ENCODE results near the gene TMEM235.

The TMEM235 gene

GRCh38 chr17:78202666-78203065 is 28.8 kb upstream of the TMEM235 start:
- Histone ChIP-seq H3K27me3 (ENCODE audit: control insufficient read depth, insufficient read depth, low read length) (no peaks in the 10 kb centered on the region), H3K36me3 (ENCODE audit: control insufficient read depth, insufficient read depth, low read length) (peaks cover 34% of the 10 kb centered on the region), H3K9ac (ENCODE audit: low read depth, low read length) (no peak overlapping the region), H3K27ac (ENCODE audit: low read depth, low read length) (no peak overlapping the region), H3K4me3 (ENCODE audit: low read depth, low read length) (no peak overlapping the region), H3K9me3 (ENCODE audit: control insufficient read depth, insufficient read depth, low read length) (no peaks in the 10 kb centered on the region), H3K4me1 (ENCODE audit: control insufficient read depth, insufficient read depth, low read length) (peaks cover 5% of the 10 kb centered on the region; the same call in 1 of the 2 replicates)

- H3K27ac ChIP-seq (ENCODE audit: low read depth, low read length): no peak overlapping the region
Measured at GRCh38 chr17:78204387-78205123, 26.9 kb upstream of the TMEM235 start.

GRCh38 chr17:78205124-78205775 is 26.2 kb upstream of the TMEM235 start:
- Histone ChIP-seq H3K36me3 (ENCODE audit: control insufficient read depth, insufficient read depth, low read length) (peaks cover 29% of the 10 kb centered on the region), H3K9ac (ENCODE audit: low read depth, low read length) (no peak overlapping the region), H3K27me3 (ENCODE audit: control insufficient read depth, insufficient read depth, low read length) (no peaks in the 10 kb centered on the region), H3K27ac (ENCODE audit: low read depth, low read length) (no peak overlapping the region), H3K4me1 (ENCODE audit: control insufficient read depth, insufficient read depth, low read length) (no peaks in the 10 kb centered on the region), H3K4me3 (ENCODE audit: low read depth, low read length) (no peak overlapping the region), H3K9me3 (ENCODE audit: control insufficient read depth, insufficient read depth, low read length) (no peaks in the 10 kb centered on the region)

More at GRCh38 chr17:78204387-78205123, 26.9 kb upstream of the TMEM235 start:
- Histone ChIP-seq H3K36me3 (ENCODE audit: control insufficient read depth, insufficient read depth, low read length) (peaks cover 29% of the 10 kb centered on the region), H3K9me3 (ENCODE audit: control insufficient read depth, insufficient read depth, low read length) (no peaks in the 10 kb centered on the region), H3K4me3 (ENCODE audit: low read depth, low read length) (no peak overlapping the region), H3K27me3 (ENCODE audit: control insufficient read depth, insufficient read depth, low read length) (no peaks in the 10 kb centered on the region), H3K9ac (ENCODE audit: low read depth, low read length) (no peak overlapping the region), H3K4me1 (ENCODE audit: control insufficient read depth, insufficient read depth, low read length) (no peaks in the 10 kb centered on the region)

GRCh38 chr17:78206298-78206697 is 25.1 kb upstream of the TMEM235 start:
- H3K27me3 ChIP-seq (ENCODE audit: control insufficient read depth, insufficient read depth, low read length): no peaks in the 10 kb centered on the region
- no peak overlapping the region for H3K4me3 ChIP-seq (ENCODE audit: low read depth, low read length)
- no peak overlapping the region for H3K9ac ChIP-seq (ENCODE audit: low read depth, low read length)
- H3K36me3 ChIP-seq (ENCODE audit: control insufficient read depth, insufficient read depth, low read length): peaks cover 29% of the 10 kb centered on the region
- H3K4me1 ChIP-seq (ENCODE audit: control insufficient read depth, insufficient read depth, low read length): no peaks in the 10 kb centered on the region
- no peaks in the 10 kb centered on the region for H3K9me3 ChIP-seq (ENCODE audit: control insufficient read depth, insufficient read depth, low read length)
- no peak overlapping the region for H3K27ac ChIP-seq (ENCODE audit: low read depth, low read length)

GRCh38 chr17:78208486-78208885 is 22.9 kb upstream of the TMEM235 start:
- H3K9ac ChIP-seq (ENCODE audit: low read depth, low read length): no peak overlapping the region
- no peak overlapping the region for H3K4me3 ChIP-seq (ENCODE audit: low read depth, low read length)
- H3K27ac ChIP-seq (ENCODE audit: low read depth, low read length): no peak overlapping the region
- no peaks in the 10 kb centered on the region for H3K27me3 ChIP-seq (ENCODE audit: control insufficient read depth, insufficient read depth, low read length)
- H3K4me1 ChIP-seq (ENCODE audit: control insufficient read depth, insufficient read depth, low read length): no peaks in the 10 kb centered on the region
- no peaks in the 10 kb centered on the region for H3K9me3 ChIP-seq (ENCODE audit: control insufficient read depth, insufficient read depth, low read length)
- peaks cover 22% of the 10 kb centered on the region for H3K36me3 ChIP-seq (ENCODE audit: control insufficient read depth, insufficient read depth, low read length)

GRCh38 chr17:78210111-78210510 is 21.3 kb upstream of the TMEM235 start:
- Histone ChIP-seq H3K27ac (ENCODE audit: low read depth, low read length) (no peak overlapping the region), H3K27me3 (ENCODE audit: control insufficient read depth, insufficient read depth, low read length) (no peaks in the 10 kb centered on the region), H3K36me3 (ENCODE audit: control insufficient read depth, insufficient read depth, low read length) (peaks cover 8% of the 10 kb centered on the region; the same call in 1 of the 2 replicates)

GRCh38 chr17:78211032-78211431 is 20.4 kb upstream of the TMEM235 start:
- Histone ChIP-seq H3K27ac (ENCODE audit: low read depth, low read length) (no peak overlapping the region), H3K36me3 (ENCODE audit: control insufficient read depth, insufficient read depth, low read length) (peaks cover 4% of the 10 kb centered on the region; the same call in 1 of the 2 replicates), H3K4me3 (ENCODE audit: low read depth, low read length) (no peak overlapping the region), H3K27me3 (ENCODE audit: control insufficient read depth, insufficient read depth, low read length) (no peaks in the 10 kb centered on the region), H3K4me1 (ENCODE audit: control insufficient read depth, insufficient read depth, low read length) (no peaks in the 10 kb centered on the region), H3K9me3 (ENCODE audit: control insufficient read depth, insufficient read depth, low read length) (no peaks in the 10 kb centered on the region), H3K9ac (ENCODE audit: low read depth, low read length) (no peak overlapping the region)

More at GRCh38 chr17:78210111-78210510, 21.3 kb upstream of the TMEM235 start:
- Histone ChIP-seq H3K4me1 (ENCODE audit: control insufficient read depth, insufficient read depth, low read length) (no peaks in the 10 kb centered on the region), H3K4me3 (ENCODE audit: low read depth, low read length) (no peak overlapping the region), H3K9ac (ENCODE audit: low read depth, low read length) (no peak overlapping the region), H3K9me3 (ENCODE audit: control insufficient read depth, insufficient read depth, low read length) (no peaks in the 10 kb centered on the region)

- no peaks in the 10 kb centered on the region for H3K4me1 ChIP-seq (ENCODE audit: control insufficient read depth, insufficient read depth, low read length)
- peaks cover 24% of the 10 kb centered on the region for H3K36me3 ChIP-seq (ENCODE audit: control insufficient read depth, insufficient read depth, low read length)
- H3K9ac ChIP-seq (ENCODE audit: low read depth, low read length): peak within 1 kb of the TSS; percentile 78
- peak within 1 kb of the TSS; percentile 44 for H3K27ac ChIP-seq (ENCODE audit: low read depth, low read length)
- peak within 1 kb of the TSS; percentile 92 for H3K4me3 ChIP-seq (ENCODE audit: low read depth, low read length)
- H3K27me3 ChIP-seq (ENCODE audit: control insufficient read depth, insufficient read depth, low read length): no peaks in the 10 kb centered on the region
- H3K9me3 ChIP-seq (ENCODE audit: control insufficient read depth, insufficient read depth, low read length): no peaks in the 10 kb centered on the region
Measured at GRCh38 chr17:78214016-78214705, 17.3 kb upstream of the TMEM235 start, which contains the start of gene BIRC5. TSS of gene BIRC5 (plus strand) at chr17:78214253. CDS start at chr17:78214317, 64 bp downstream.

GRCh38 chr17:78214706-78215061 is 16.7 kb upstream of the TMEM235 start:
- peaks cover 29% of the 10 kb centered on the region for H3K36me3 ChIP-seq (ENCODE audit: control insufficient read depth, insufficient read depth, low read length)
- H3K9me3 ChIP-seq (ENCODE audit: control insufficient read depth, insufficient read depth, low read length): no peaks in the 10 kb centered on the region
- no peak overlapping the region for H3K27ac ChIP-seq (ENCODE audit: low read depth, low read length)
- H3K4me1 ChIP-seq (ENCODE audit: control insufficient read depth, insufficient read depth, low read length): no peaks in the 10 kb centered on the region
- peak overlapping the region; percentile 78 for H3K9ac ChIP-seq (ENCODE audit: low read depth, low read length)
- H3K27me3 ChIP-seq (ENCODE audit: control insufficient read depth, insufficient read depth, low read length): no peaks in the 10 kb centered on the region
- H3K4me3 ChIP-seq (ENCODE audit: low read depth, low read length): peak overlapping the region; percentile 92

- Histone ChIP-seq H3K36me3 (ENCODE audit: control insufficient read depth, insufficient read depth, low read length) (peaks cover 70% of the 10 kb centered on the region), H3K9ac (ENCODE audit: low read depth, low read length) (no peak overlapping the region), H3K9me3 (ENCODE audit: control insufficient read depth, insufficient read depth, low read length) (no peaks in the 10 kb centered on the region), H3K4me3 (ENCODE audit: low read depth, low read length) (no peak overlapping the region), H3K27me3 (ENCODE audit: control insufficient read depth, insufficient read depth, low read length) (no peaks in the 10 kb centered on the region), H3K27ac (ENCODE audit: low read depth, low read length) (no peak overlapping the region), H3K4me1 (ENCODE audit: control insufficient read depth, insufficient read depth, low read length) (no peaks in the 10 kb centered on the region)
Measured at GRCh38 chr17:78219396-78220150, 11.9 kb upstream of the TMEM235 start.

Data from HUES48 (cell line).